Cardiac fibroblast (primary cell): ENCODE results near the gene GAL3ST2.
"Not testable (repeated sequence)": the region's sequence is repeated elsewhere in the genome, so short reads cannot be mapped to it uniquely, and the experiment has no call there.

Experiments used
- DNase-seq, 2 donors: peaks; one replicate each; pipeline versions ENCODE4 v3.0.0 to v3.0.0-alpha.2; 2010; ENCODE audit warnings: low read depth in 2 of 2
- H3K4me3 ChIP-seq, 2 donors: replicated peaks in 1 of 2; 1 replicate in 1 of 2; 2 replicates in 1 of 2; pipeline ENCODE4 v1.5.1; 2011; ENCODE audit warnings: low read depth in 2 of 2, low read length in 2 of 2, mild to moderate bottlenecking in 2 of 2, moderate library complexity in 1 of 2
- TF ChIP-seq, protein P1 (sequence below): IDR thresholded peaks from one replicate; pipeline ENCODE4 v1.5.1; 2011; ENCODE audit warnings: low read depth, mild to moderate bottlenecking, low read length, inconsistent platforms

Gene GAL3ST2

DNA sequence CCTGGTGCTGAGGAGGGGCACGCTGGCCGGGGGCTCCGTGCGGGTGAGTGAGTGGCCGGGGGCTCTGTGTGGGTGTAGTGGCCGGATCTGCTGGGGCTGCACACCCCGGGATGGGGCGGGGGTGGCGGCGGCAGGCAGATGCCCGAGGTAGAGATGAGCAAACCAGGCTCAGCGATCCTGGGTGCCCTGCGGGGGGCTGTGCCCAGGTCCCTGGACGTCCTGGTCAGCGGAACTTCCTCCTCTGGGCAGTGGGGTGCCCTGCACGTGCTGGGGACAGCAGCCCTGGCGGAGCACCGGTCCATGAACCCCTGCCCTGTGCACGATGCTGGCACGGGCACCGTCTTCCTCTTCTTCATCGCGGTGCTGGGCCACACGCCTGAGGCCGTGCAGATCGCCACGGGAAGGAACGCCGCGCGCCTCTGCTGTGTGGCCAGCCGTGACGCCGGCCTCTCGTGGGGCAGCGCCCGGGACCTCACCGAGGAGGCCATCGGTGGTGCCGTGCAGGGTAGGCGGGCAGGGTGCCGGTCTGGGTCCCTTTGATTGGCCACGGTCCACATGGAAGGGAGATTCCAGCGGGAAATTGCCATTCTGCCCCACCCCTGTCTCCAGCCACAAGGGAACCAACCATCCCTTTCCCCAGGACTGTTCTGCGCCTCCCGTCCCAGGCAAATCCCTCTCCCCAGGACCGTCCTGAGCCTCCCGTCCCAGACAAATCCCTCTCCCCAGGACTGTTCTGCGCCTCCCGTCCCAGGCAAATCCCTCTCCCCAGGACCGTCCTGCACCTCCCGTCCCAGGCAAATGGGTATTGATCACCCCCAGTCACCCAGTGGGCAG, 38.2 kb downstream of the GAL3ST2 start:
- no peak for DNase-seq
- no peak overlapping the region for H3K4me3 ChIP-seq

GRCh38 chr2:241815477-241816430, 39.1 kb downstream of the GAL3ST2 start:
- TF ChIP-seq, protein P1, sequence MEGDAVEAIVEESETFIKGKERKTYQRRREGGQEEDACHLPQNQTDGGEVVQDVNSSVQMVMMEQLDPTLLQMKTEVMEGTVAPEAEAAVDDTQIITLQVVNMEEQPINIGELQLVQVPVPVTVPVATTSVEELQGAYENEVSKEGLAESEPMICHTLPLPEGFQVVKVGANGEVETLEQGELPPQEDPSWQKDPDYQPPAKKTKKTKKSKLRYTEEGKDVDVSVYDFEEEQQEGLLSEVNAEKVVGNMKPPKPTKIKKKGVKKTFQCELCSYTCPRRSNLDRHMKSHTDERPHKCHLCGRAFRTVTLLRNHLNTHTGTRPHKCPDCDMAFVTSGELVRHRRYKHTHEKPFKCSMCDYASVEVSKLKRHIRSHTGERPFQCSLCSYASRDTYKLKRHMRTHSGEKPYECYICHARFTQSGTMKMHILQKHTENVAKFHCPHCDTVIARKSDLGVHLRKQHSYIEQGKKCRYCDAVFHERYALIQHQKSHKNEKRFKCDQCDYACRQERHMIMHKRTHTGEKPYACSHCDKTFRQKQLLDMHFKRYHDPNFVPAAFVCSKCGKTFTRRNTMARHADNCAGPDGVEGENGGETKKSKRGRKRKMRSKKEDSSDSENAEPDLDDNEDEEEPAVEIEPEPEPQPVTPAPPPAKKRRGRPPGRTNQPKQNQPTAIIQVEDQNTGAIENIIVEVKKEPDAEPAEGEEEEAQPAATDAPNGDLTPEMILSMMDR = no peak
- no peak for DNase-seq
- H3K4me3 ChIP-seq = no peak overlapping the region

More for the DNA sequence above, 38.2 kb downstream of the GAL3ST2 start:
- TF ChIP-seq, protein P1 = no peak

GRCh38 chr2:241816431-241817121, 40.0 kb downstream of the GAL3ST2 start:
- H3K4me3 ChIP-seq = no peak overlapping the region
- TF ChIP-seq, protein P1 = no peak
- DNase-seq = no peak

DNA sequence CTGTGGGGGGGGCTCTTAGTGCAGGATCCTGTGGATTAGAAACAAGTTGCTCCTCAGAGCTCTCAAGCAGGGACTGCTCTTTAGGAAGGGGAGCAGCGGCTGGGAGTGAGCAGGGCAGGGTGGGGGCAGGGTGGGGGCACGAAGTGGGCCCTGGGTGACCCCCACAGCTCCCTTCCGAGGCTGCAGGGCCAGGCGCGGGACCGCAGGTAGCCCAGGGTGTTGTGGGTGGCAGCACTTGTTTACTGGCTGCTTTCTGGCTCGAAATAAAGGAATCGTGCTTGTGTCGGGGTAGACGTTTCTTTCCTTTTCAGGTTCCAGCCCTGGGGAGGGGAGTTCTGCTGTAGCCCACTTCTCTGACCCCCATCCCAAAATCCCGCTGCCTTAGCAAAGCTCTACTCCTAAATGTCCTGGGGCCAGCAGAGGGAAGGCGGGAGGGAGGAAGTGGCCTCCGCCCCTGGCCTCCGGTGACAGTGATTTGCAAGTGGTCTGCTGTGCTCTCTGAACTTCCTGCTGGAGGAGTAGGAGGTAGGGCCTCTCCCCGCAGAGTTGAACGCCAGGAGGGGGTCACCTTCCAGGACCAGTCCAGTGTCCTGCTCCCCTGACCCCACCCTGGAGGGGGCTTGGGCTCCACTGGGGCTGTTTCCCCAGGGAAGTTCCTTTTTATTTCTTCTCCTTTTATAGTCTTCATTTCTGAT, 40.7 kb downstream of the GAL3ST2 start:
- H3K4me3 ChIP-seq = no peak overlapping the region

GRCh38 chr2:241817821-241818215, 41.2 kb downstream of the GAL3ST2 start:
- not testable (repeated sequence) for H3K4me3 ChIP-seq, DNase-seq

More for the DNA sequence above, 40.7 kb downstream of the GAL3ST2 start:
- TF ChIP-seq, protein P1 = no peak
- DNase-seq = no peak

DNA sequence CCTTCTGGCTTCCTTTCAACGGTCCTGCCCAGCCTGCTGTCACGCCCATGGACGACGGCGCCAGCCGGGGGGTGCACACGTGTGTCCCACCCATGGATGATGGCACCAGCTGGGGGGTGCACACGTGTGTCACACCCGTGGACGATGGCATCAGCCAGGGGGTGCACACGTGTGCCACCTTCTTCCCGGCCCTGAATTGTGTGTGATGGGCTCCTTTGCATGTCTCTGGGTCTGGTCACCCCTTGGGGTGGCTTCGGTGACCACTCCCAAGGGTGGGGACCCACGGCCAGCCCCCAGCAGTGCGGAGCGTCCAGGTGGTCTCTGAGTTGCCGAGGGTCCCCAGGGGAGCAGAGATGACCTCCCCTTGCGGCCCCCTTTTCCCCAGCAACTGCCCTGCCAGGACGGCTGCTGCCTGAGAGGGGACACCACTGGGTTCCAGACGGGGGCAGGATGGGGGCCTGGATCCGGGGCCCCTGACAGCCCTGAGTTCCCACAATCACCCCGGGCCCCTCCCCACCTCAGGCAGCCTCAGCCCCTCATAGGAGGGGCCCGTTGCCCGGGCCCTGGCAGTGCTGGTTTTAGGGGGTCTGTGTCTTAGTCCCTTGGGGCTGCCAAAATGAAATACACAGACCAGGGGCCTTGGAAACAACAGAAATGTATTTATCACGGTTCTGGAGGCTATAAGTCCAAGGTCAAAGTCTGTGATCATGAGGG, 41.8 kb downstream of the GAL3ST2 start:
- H3K4me3 ChIP-seq = no peak overlapping the region
- TF ChIP-seq, protein P1 = no peak
- no peak for DNase-seq
